ENCODE data around the gene CAV2.

The CAV2 gene

GRCh38 chr7:116491887-116492653 lies 7.5 kb upstream of the CAV2 start:
- H3K36me3 ChIP-seq (ENCODE audit: control insufficient read depth, low read length), result no peaks in the 10 kb centered on the region
- H3K27ac ChIP-seq (ENCODE audit: low read depth, low read length), result no peak overlapping the region
- no peaks in the 10 kb centered on the region for H3K9me2 ChIP-seq (replicated peaks; ENCODE audit: control insufficient read depth, low read length)
- no peaks in the 10 kb centered on the region for H4K20me1 ChIP-seq (ENCODE audit: control insufficient read depth, insufficient read depth, low read depth, low read length)
- H3K4me2 ChIP-seq (ENCODE audit: low read length), result no peak overlapping the region
- H3K4me1 ChIP-seq (ENCODE audit: control insufficient read depth, low read length), result no peaks in the 10 kb centered on the region
- no peaks in the 10 kb centered on the region for H3F3A ChIP-seq (ENCODE audit: control insufficient read depth, insufficient read depth)
- H3K4me3 ChIP-seq (ENCODE audit: low read length), result no peak overlapping the region
- no peaks in the 10 kb centered on the region for H3K9me3 ChIP-seq (ENCODE audit: control insufficient read depth, insufficient read depth, low read length)
- TF ChIP-seq CTCF (IDR thresholded peaks at IDR 0.05; ENCODE audit: low read depth, low read length, poor library complexity, severe bottlenecking), result no peak
- TF ChIP-seq EZH2phosphoT487 (IDR thresholded peaks at IDR 0.05; ENCODE audit: borderline replicate concordance, low read length), result no peak
- no peaks in the 10 kb centered on the region for H3K27me3 ChIP-seq (ENCODE audit: control insufficient read depth, low read length)
- H3K79me2 ChIP-seq (ENCODE audit: control insufficient read depth, low read length), result no peaks in the 10 kb centered on the region

DNA sequence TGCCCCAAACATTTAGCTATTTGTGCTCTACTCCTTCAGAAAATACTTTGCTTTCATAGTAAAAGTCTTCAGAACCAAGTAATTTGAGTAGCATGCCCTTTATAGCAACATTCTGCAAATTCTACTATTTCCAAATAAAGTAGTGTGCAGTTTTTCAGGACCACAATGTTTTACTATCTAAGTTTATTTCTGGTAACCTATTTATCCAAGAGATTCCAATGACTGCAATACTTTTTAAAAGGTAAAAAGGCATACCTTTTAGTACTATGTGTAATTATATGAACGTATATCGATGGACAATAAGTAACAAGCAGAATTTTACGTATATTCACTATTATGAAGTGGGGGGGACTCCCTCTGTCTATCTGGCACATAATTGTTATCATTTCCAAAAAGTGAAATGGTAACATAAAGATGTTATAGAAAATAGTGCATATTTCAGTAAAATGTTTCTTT lies 6.9 kb upstream of the CAV2 start:
- Histone ChIP-seq H3K4me3 (ENCODE audit: low read length) (no peak overlapping the region), H3F3A (ENCODE audit: control insufficient read depth, insufficient read depth) (no peaks in the 10 kb centered on the region), H3K79me2 (ENCODE audit: control insufficient read depth, low read length) (no peaks in the 10 kb centered on the region), H3K36me3 (ENCODE audit: control insufficient read depth, low read length) (no peaks in the 10 kb centered on the region), H4K20me1 (ENCODE audit: control insufficient read depth, insufficient read depth, low read depth, low read length) (no peaks in the 10 kb centered on the region), H3K9me2 (replicated peaks; ENCODE audit: control insufficient read depth, low read length) (no peaks in the 10 kb centered on the region), H3K4me2 (ENCODE audit: low read length) (no peak overlapping the region), H3K9me3 (ENCODE audit: control insufficient read depth, insufficient read depth, low read length) (no peaks in the 10 kb centered on the region), H3K27me3 (ENCODE audit: control insufficient read depth, low read length) (no peaks in the 10 kb centered on the region), H3K4me1 (ENCODE audit: control insufficient read depth, low read length) (no peaks in the 10 kb centered on the region), H3K27ac (ENCODE audit: low read depth, low read length) (no peak overlapping the region)
- no peak for TF ChIP-seq CTCF (IDR thresholded peaks at IDR 0.05; ENCODE audit: low read depth, low read length, poor library complexity, severe bottlenecking)
- TF ChIP-seq EZH2phosphoT487 (IDR thresholded peaks at IDR 0.05; ENCODE audit: borderline replicate concordance, low read length), result no peak

DNA sequence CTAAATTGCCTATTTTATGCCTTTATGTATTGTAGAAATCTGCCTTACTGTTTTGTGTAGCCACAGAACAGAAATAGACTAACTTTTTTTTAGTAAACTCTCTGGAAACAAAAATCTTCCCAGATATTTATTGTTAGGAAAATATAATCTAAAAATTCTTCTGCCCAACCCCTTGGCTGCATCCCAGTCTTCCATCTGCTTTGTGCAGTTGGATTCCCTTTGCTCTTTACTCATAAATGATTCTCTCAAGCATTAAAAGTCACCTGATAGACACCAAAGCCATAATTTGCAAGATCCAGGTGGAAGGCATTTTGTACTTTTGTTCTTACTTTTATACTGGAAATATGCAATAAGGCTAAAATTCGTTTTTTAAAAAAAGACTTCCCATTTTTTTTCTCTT lies 6.1 kb upstream of the CAV2 start:
- no peak overlapping the region for H3K27ac ChIP-seq (ENCODE audit: low read depth, low read length)
- H3K27me3 ChIP-seq (ENCODE audit: control insufficient read depth, low read length), result no peaks in the 10 kb centered on the region
- no peaks in the 10 kb centered on the region for H3K36me3 ChIP-seq (ENCODE audit: control insufficient read depth, low read length)
- TF ChIP-seq EZH2phosphoT487 (IDR thresholded peaks at IDR 0.05; ENCODE audit: borderline replicate concordance, low read length) (no peak), CTCF (IDR thresholded peaks at IDR 0.05; ENCODE audit: low read depth, low read length, poor library complexity, severe bottlenecking) (no peak)
- H3K9me3 ChIP-seq (ENCODE audit: control insufficient read depth, insufficient read depth, low read length), result no peaks in the 10 kb centered on the region
- H3K4me1 ChIP-seq (ENCODE audit: control insufficient read depth, low read length), result no peaks in the 10 kb centered on the region
- H3K4me3 ChIP-seq (ENCODE audit: low read length), result no peak overlapping the region
- no peaks in the 10 kb centered on the region for H3F3A ChIP-seq (ENCODE audit: control insufficient read depth, insufficient read depth)
- no peaks in the 10 kb centered on the region for H4K20me1 ChIP-seq (ENCODE audit: control insufficient read depth, insufficient read depth, low read depth, low read length)
- H3K9me2 ChIP-seq (replicated peaks; ENCODE audit: control insufficient read depth, low read length), result no peaks in the 10 kb centered on the region
- no peak overlapping the region for H3K4me2 ChIP-seq (ENCODE audit: low read length)
- H3K79me2 ChIP-seq (ENCODE audit: control insufficient read depth, low read length), result no peaks in the 10 kb centered on the region

Measured in DOHH2 (cell line).